HFF-Myc (cell line): ENCODE results near the gene ESR2.

ENCODE experiments used
- DNase-seq: peaks from one replicate; pipeline ENCODE4 v3.0.0-alpha.2; 2011; ENCODE audit warnings: low read depth; ENCODE audit errors: extremely low read depth
- H3K4me3 ChIP-seq: replicated peaks from 2 replicates; pipeline ENCODE4 v1.5.1; 2011; ENCODE audit warnings: low read depth, mild to moderate bottlenecking, control low read depth, low read length
- TF ChIP-seq, protein P1 (sequence below): IDR thresholded peaks from 2 replicates; pipeline ENCODE4 v1.5.1; 2012; ENCODE audit warnings: mild to moderate bottlenecking, low read depth, low read length, control low read depth; ENCODE audit errors: missing control alignments

The ESR2 gene

GRCh38 chr14:64117671-64118402 is 176.3 kb downstream of the ESR2 start:
- no peak for DNase-seq
- TF ChIP-seq, protein P1, sequence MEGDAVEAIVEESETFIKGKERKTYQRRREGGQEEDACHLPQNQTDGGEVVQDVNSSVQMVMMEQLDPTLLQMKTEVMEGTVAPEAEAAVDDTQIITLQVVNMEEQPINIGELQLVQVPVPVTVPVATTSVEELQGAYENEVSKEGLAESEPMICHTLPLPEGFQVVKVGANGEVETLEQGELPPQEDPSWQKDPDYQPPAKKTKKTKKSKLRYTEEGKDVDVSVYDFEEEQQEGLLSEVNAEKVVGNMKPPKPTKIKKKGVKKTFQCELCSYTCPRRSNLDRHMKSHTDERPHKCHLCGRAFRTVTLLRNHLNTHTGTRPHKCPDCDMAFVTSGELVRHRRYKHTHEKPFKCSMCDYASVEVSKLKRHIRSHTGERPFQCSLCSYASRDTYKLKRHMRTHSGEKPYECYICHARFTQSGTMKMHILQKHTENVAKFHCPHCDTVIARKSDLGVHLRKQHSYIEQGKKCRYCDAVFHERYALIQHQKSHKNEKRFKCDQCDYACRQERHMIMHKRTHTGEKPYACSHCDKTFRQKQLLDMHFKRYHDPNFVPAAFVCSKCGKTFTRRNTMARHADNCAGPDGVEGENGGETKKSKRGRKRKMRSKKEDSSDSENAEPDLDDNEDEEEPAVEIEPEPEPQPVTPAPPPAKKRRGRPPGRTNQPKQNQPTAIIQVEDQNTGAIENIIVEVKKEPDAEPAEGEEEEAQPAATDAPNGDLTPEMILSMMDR, result no peak
- no peak overlapping the region for H3K4me3 ChIP-seq

- DNase-seq, result no peak
- TF ChIP-seq, protein P1, result no peak
- H3K4me3 ChIP-seq, result no peak overlapping the region
These were observed 178.8 kb downstream of the ESR2 start for GRCh38 chr14:64115401-64115800.

DNA sequence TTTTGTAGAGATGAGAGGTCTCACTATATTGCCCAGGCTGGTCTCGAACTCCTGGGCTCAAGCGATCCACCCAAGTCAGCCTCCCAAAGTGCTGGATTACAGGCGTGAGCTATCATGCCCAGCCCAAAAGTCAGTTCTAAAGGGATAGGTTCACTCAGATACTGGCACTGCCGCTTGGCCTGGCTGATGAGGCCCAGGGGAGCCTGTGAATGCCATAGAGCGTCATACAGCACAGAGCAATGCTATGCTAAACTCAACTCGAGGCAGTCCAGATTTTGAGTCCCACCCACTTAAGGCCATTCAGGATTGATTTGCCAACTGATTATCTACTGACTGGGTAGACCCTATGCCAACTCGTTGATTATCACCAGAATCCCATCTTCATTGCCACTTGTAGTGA is 179.4 kb downstream of the ESR2 start:
- H3K4me3 ChIP-seq, result no peak overlapping the region
- DNase-seq, result no peak
- TF ChIP-seq, protein P1, result no peak

DNA sequence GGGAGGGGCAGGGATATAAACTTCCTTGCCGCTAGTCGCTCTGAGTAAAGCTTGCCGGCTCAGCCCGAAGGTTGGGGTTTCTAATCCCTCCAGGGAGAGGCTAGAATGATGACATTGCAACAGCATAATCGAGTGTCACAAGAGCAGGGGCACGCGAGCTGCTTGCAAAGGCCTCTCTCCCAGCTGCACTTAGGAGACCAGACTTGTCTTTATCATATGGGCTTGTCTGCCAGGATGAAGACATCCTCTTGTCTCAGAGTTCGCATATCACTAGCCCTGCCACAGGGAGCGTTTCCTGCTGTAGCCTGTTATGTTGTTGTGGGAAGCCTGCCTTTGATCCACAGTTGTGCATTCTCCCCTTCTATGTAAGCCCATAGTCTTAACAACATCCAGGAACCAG is 180.0 kb downstream of the ESR2 start:
- TF ChIP-seq, protein P1, result no peak
- H3K4me3 ChIP-seq, result no peak overlapping the region
- no peak for DNase-seq

DNA sequence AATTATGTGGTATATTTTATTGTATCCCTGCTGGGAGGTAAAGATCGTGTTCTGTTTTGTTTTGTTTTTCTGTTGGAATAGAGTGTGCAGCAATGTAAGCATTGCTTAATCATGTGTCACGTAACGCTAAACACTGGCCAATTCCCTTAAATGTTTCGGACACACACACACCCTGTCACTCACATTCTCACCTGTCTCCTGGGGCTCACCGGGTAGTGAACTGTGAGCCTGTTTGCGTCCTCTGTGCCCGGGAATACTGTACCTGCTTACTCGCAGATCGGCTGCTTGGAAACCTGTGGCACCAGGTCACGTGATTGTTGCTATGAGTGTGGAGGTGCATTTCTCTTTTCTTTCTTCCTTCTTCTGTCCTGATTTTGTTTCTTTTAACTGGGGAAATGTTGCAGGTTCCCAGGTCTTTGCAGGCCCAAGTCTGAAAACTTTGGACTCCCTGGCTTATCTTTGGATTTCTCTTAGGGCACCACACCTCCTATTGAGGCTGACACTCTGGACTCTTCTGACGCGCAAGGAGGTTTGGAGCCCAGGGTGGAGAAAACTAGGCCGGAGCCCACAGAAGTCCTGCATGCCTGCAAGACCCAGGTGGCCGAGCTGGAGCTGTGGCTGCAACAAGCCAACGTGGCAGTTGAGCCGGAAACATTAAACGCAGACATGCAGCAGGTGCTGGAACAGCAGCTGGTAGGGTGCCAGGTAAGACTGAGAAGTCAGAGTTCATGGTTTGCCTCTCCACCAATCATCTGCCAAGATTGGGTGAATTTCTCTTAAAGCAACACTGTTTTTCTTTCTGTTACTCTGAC is 181.1 kb downstream of the ESR2 start:
- DNase-seq, result no peak
- TF ChIP-seq, protein P1, result no peak
- H3K4me3 ChIP-seq, result no peak overlapping the region

- H3K4me3 ChIP-seq, result no peak overlapping the region
- TF ChIP-seq, protein P1, result no peak
- no peak for DNase-seq
These were observed 183.4 kb downstream of the ESR2 start for GRCh38 chr14:64110802-64111201.
